ENCODE results near the gene HOXB3. TPM values are rescaled to one million over a fixed set of nuclear protein-coding genes. Genes with fewer than 3 reads are reported as not detected.

HOXB3 gene
- polyA plus RNA-seq, 1 donor (not counting 4 experiments of a cell fraction or from before 2014, with no cell fraction given) = 1.1 TPM

DNA sequence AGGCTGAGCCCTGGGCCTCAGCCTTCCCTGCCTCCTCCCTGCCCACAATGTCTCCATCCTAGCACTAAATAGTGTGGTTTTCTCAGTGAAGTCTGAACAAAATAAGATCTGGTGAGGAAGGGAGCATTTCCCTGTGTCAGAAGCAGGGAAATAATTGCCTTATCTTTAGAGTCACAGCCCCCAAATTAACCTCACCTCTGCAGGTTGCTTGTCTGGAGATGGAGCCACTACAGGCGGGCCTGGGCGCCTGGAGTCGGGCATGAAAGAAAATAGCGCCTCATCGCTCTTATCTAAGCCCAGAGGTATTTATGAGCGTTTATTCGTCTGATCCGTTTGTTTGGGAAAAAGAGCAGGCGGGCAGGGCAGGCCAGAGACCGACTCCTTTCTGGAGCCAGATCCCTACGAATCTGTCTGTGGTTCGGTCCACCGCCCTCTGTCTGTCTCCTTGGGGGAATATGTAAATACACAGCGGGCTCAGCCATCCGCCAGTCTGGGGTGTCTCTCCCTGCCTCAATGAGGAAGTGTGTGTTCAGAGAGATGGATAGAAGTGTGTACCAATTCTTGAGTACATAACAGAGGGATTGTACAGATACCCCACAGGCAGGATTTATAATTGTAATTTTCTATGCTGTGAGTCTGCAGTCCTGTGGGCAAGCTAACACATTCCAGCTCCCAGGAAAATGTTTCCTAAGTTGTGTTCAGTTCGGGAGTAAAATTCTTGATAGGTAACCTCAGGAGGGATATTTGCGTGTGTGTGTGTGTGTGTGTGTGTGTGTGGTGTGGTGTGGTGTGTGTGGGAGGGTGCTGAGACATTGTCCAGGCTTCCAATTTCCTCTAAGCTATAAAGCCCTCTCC lies 10.4 kb upstream of the HOXB3 start:
- Histone ChIP-seq H3K9me1 (ENCODE audit: control insufficient read depth, extremely low read depth, insufficient read depth, low read length) (no peaks in the 10 kb centered on the region), H3K4me1 (ENCODE audit: control insufficient read depth, extremely low read depth, insufficient read depth, low read length) (peaks cover 14% of the 10 kb centered on the region), H2AFZ (ENCODE audit: control insufficient read depth, low read length) (no peak overlapping the region), H3K27ac (ENCODE audit: control insufficient read depth, insufficient read depth, low read length) (no peak overlapping the region), H3K9ac (ENCODE audit: control insufficient read depth, extremely low read depth, insufficient read depth, low read length) (no peak overlapping the region), H3K4me3 (ENCODE audit: control insufficient read depth in 2 of 3, extremely low read depth in 1 of 3, insufficient read depth in 2 of 3, low read depth in 1 of 3, low read length in 3 of 3) (no peak overlapping the region), H3K27me3 (ENCODE audit: control insufficient read depth, extremely low read depth, insufficient read depth, low read length) (peaks cover 100% of the 10 kb centered on the region), H3K4me2 (ENCODE audit: control insufficient read depth, extremely low read depth, insufficient read depth, low read depth, low read length) (no peak overlapping the region), H3K36me3 (ENCODE audit: control insufficient read depth in 2 of 2, extremely low read depth in 1 of 2, insufficient read depth in 2 of 2, low read length in 2 of 2) (peaks cover 0 to 3% of the 10 kb centered on the region in 2 experiments), H3K79me2 (ENCODE audit: control insufficient read depth, insufficient read depth, low read length) (no peaks in the 10 kb centered on the region), H4K20me1 (ENCODE audit: control insufficient read depth, extremely low read depth, insufficient read depth, low read length) (no peaks in the 10 kb centered on the region), H3K9me3 (ENCODE audit: control insufficient read depth, low read depth, low read length) (no peaks in the 10 kb centered on the region)
- TF ChIP-seq EZH2 (IDR thresholded peaks at IDR 0.05; ENCODE audit: low read length) = no peak
- TF ChIP-seq, protein P1, sequence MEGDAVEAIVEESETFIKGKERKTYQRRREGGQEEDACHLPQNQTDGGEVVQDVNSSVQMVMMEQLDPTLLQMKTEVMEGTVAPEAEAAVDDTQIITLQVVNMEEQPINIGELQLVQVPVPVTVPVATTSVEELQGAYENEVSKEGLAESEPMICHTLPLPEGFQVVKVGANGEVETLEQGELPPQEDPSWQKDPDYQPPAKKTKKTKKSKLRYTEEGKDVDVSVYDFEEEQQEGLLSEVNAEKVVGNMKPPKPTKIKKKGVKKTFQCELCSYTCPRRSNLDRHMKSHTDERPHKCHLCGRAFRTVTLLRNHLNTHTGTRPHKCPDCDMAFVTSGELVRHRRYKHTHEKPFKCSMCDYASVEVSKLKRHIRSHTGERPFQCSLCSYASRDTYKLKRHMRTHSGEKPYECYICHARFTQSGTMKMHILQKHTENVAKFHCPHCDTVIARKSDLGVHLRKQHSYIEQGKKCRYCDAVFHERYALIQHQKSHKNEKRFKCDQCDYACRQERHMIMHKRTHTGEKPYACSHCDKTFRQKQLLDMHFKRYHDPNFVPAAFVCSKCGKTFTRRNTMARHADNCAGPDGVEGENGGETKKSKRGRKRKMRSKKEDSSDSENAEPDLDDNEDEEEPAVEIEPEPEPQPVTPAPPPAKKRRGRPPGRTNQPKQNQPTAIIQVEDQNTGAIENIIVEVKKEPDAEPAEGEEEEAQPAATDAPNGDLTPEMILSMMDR (optimal IDR thresholded peaks at IDR 0.05 in 1 of 3, IDR thresholded peaks at IDR 0.05 in 1 of 3, conservative IDR thresholded peaks at IDR 0.05 in 1 of 3; ENCODE audit: extremely low read depth in 1 of 3, insufficient read depth in 2 of 3, low read length in 3 of 3) = no peak
- no peak for DNase-seq (ENCODE audit: low read depth, low spot score)
- FAIRE-seq = no peak
- dilution Hi-C loops (cut with MboI; ENCODE audit: extremely low pct_ligation_motif_present, low sequenced_read_pairs) = no loop called here

DNA sequence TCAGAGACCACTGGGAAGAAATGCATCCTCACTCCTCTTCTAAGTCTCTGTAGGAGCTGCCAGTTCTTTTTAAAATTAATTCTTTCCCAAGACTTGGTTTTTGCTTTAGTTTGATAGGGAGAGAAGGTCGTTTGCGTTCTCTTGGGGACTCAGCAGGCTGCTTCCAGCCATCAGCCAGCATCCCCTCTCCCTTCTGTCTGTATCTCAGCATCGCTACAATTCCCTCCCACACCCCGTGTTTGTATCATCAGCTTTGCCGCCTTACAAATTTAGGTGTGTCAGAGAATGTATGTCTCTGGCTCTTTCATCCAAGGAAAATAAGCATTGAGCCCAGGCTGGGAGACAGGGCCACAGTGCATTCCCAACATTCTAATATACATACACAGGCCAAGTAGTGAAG lies 9.3 kb upstream of the HOXB3 start:
- DNase-seq (ENCODE audit: low read depth, low spot score) (no peak), FAIRE-seq (no peak)
- Histone ChIP-seq H3K4me2 (ENCODE audit: control insufficient read depth, extremely low read depth, insufficient read depth, low read depth, low read length) (no peak overlapping the region), H4K20me1 (ENCODE audit: control insufficient read depth, extremely low read depth, insufficient read depth, low read length) (no peaks in the 10 kb centered on the region), H2AFZ (ENCODE audit: control insufficient read depth, low read length) (no peak overlapping the region), H3K4me3 (ENCODE audit: control insufficient read depth in 2 of 3, extremely low read depth in 1 of 3, insufficient read depth in 2 of 3, low read depth in 1 of 3, low read length in 3 of 3) (no peak overlapping the region), H3K27me3 (ENCODE audit: control insufficient read depth, extremely low read depth, insufficient read depth, low read length) (peaks cover 100% of the 10 kb centered on the region), H3K9me3 (ENCODE audit: control insufficient read depth, low read depth, low read length) (no peaks in the 10 kb centered on the region), H3K79me2 (ENCODE audit: control insufficient read depth, insufficient read depth, low read length) (no peaks in the 10 kb centered on the region), H3K9ac (ENCODE audit: control insufficient read depth, extremely low read depth, insufficient read depth, low read length) (no peak overlapping the region), H3K4me1 (ENCODE audit: control insufficient read depth, extremely low read depth, insufficient read depth, low read length) (peaks cover 14% of the 10 kb centered on the region), H3K9me1 (ENCODE audit: control insufficient read depth, extremely low read depth, insufficient read depth, low read length) (no peaks in the 10 kb centered on the region), H3K27ac (ENCODE audit: control insufficient read depth, insufficient read depth, low read length) (no peak overlapping the region), H3K36me3 (ENCODE audit: control insufficient read depth in 2 of 2, extremely low read depth in 1 of 2, insufficient read depth in 2 of 2, low read length in 2 of 2) (peaks cover 0 to 4% of the 10 kb centered on the region in 2 experiments)
- TF ChIP-seq, protein P1 (optimal IDR thresholded peaks at IDR 0.05 in 1 of 3, IDR thresholded peaks at IDR 0.05 in 1 of 3, conservative IDR thresholded peaks at IDR 0.05 in 1 of 3; ENCODE audit: extremely low read depth in 1 of 3, insufficient read depth in 2 of 3, low read length in 3 of 3) = no peak
- peak; percentile 48 for TF ChIP-seq EZH2 (IDR thresholded peaks at IDR 0.05; ENCODE audit: low read length)
- dilution Hi-C loops (cut with MboI; ENCODE audit: extremely low pct_ligation_motif_present, low sequenced_read_pairs) = no loop called here
